ENCODE results near the gene FAM118A. TPM values are rescaled to one million over a fixed set of nuclear protein-coding genes. Genes with fewer than 3 reads are reported as not detected.
"Not testable (repeated sequence)": the region's sequence is repeated elsewhere in the genome, so short reads cannot be mapped to it uniquely, and the experiment has no call there.

The FAM118A gene
- total RNA-seq, 1 donor from 2014 or later, result 58.9 TPM

DNA sequence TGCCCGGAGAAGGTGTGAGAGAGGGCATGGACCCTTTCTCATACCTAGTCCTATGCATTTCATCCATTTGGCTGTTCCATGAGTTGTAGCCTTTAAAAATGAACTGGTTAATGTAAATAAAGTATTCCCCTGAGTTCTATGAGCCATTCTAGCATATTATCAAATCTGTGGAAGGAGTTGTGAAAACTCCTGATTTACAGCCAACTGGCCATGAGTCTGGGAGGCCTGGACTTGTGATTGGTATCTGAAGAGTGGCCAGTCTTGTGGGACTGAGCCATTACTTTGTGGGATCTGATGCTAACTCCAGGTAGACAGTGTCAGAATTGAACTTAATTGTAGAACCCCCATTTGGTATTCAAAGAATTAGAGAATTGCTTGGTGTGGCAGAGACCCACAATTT is 48.4 kb downstream of the FAM118A start:
- DNase-seq (ENCODE audit: extremely low read depth, low read depth, low spot score), result no peak

DNA sequence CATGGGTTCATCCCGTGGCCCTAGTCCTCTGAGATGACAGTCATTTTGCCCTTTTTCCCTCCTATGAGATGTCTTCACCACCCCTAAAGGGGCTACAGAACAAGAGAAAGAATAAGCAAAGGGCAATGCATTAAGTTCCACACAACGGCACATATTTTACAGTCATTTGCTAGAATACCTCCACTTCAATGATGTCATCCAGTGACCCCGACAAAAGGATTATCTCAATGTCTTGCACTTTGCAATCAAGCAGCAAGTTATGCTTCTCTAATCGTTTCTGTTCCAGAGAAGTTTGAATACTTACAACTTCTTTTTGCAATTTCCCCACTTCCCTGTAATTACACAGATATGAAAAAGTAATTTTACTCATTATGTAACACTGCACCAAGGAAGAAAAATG is 49.9 kb downstream of the FAM118A start:
- no peak for DNase-seq (ENCODE audit: extremely low read depth, low read depth, low spot score)

DNA sequence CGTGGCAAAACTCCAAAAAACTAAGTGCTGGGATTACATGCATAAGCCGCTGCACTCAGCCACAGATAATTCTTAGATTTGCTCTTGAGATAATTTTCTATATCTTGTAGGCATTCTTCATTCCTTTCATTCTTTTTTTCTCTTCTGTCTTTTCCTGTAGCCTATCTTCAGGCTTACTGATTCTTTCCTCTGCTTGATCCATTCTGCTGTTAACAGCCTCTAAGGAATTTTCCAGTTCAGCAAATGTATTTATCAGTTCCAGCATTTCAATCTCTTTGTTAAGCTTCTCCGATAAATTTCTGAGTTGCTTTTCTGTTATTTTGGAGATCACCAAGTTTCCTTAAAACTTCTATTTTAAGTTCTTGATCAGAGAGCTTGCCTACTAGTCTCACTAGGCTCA is 57.0 kb downstream of the FAM118A start:
- DNase-seq (ENCODE audit: extremely low read depth, low read depth, low spot score), result no peak

DNA sequence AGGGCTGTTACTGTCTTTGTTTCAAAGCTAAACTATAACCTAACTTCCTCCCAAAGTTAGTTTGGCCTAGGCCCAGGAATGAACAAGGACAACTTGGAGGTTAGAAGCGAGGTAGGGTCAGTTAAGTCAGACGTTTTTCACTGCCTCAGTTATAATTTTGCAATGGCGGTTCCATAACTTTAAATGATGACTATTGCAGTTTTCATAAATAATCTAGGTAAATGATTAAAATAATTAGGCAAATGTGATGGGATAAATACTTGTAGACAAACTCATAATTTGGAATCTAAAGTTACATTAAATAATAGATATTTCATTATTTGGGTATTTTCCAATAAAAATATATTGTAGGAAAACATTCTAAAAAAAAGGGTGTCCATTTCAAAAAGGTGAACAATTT is 63.9 kb downstream of the FAM118A start:
- not testable (repeated sequence) for DNase-seq (ENCODE audit: extremely low read depth, low read depth, low spot score)

DNA sequence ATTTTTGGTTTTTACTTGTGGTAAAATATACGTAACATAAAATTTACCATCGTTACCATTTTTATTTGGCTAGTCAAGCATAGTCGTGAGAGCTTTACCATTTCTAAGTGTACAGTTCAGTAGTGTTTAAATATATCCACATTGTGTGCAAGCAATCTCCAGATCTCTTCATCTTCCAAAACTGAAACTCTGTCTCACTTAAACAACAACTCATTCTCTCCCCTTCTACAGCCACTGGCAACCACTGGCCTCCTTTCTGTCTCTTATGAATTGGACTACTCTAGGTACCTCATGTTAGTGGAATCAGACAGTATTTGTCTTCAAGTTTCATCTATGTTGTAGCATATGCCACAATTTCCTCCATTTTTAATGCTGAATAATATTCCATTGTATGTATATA is 66.3 kb downstream of the FAM118A start:
- DNase-seq (ENCODE audit: extremely low read depth, low read depth, low spot score), result no peak

DNA sequence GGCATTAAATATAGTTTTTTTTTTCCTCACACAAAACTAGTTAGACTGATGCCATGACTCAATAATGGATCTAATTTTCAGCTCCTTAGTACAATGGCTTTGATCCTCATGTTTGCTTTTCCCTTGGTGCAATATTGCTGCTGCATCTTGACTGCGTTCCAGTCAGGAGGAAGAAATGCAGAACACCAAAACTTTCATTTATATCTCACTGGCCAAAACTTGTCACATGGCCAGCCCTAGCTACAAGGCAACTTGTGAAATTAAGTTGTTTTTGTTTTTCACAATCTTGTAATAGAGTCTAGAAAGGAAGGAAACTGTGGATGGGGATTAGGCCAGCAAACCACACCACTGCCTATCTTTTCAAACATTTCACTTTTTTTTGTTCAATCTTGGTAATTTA is 67.0 kb downstream of the FAM118A start:
- DNase-seq (ENCODE audit: extremely low read depth, low read depth, low spot score), result no peak

DNA sequence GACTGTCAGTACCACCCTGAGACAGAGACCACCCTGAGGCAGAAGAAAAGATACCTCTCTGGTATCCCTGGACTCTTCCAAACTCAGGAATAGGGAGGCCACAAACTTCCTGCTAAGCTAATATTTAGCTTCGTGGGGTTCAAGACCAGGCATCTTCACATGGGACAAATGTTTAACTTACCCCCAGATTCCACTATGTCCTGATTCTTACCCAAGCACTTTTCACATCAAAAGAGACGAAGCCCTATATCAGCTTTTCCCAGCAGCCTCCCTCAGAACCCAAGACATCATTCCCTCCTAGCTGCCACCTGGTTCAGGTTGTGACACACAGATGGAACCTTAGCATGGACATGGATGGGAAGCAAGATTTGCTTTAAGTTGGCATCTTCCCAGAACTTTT is 71.6 kb downstream of the FAM118A start:
- DNase-seq (ENCODE audit: extremely low read depth, low read depth, low spot score), result no peak

DNA sequence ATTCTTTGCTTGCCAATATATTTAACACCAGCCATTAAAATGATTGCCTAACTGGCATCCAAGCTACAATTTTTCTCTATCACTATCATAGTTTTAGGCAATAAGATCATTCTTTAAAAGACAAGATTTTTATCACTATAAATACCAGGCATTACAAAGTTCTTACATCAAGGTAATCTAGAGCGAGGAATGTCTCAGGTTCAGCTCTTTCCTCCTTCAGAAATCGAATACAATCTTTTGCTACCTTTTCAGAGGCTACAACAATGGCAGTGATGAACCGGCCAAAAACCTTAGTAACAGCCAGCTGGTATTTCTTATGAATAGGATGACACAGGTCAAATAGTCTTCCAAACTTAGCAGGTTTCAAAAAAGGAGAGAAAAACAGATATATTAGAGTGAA is 79.8 kb downstream of the FAM118A start:
- no peak for DNase-seq (ENCODE audit: extremely low read depth, low read depth, low spot score)

Other genes starting within 250 kb of the FAM118A start
- 57.6 and 61.9 TPM in 2 replicates for gene NUP50, start 146.0 kb upstream of the FAM118A start, total RNA-seq
- gene KIAA0930, start 69.0 kb upstream of the FAM118A start, total RNA-seq, result 54.6 and 63.4 TPM in 2 replicates
- not detected in 2 replicates for gene UPK3A, start 25.0 kb upstream of the FAM118A start, total RNA-seq
- gene SMC1B, start 103.7 kb downstream of the FAM118A start, total RNA-seq, result not detected in 2 replicates
- 0.23 TPM in 1 of 2 replicates, not detected in the other for gene RIBC2, start 103.8 kb downstream of the FAM118A start, total RNA-seq
- gene FBLN1, start 192.9 kb downstream of the FAM118A start, total RNA-seq, result 6.6 and 7.4 TPM in 2 replicates